Gastroesophageal sphincter (tissue), 3 donors: ENCODE results near the gene TRDN.
"Not testable (repeated sequence)": the region's sequence is repeated elsewhere in the genome, so short reads cannot be mapped to it uniquely, and the experiment has no call there.

Experiments
- EP300 ChIP-seq: sonication (generic); formaldehyde crosslinking; IDR thresholded peaks from one replicate; pipeline ENCODE4 v1.6.1; 2017; ENCODE audit warnings: antibody characterized with exemption, mild to moderate bottlenecking
- POLR2A ChIP-seq, 2 donors: fragments of 450-650 bp; IDR thresholded peaks; one replicate each; pipeline ENCODE4 v1.6.1; 2017; ENCODE audit warnings: antibody characterized with exemption in 2 of 2, mild to moderate bottlenecking in 2 of 2, moderate library complexity in 1 of 2
- TF ChIP-seq, protein P1 (sequence below), 4 experiments: fragments of 200-600 bp in 2 of 4; fragments of 450-650 bp in 2 of 4; sonication (generic) in 1 of 4; IDR thresholded peaks; one replicate each; pipeline ENCODE4 v1.5.1; 2017 to 2019; ENCODE audit warnings: antibody characterized with exemption in 4 of 4, mild to moderate bottlenecking in 2 of 4, moderate library complexity in 2 of 4

DNA sequence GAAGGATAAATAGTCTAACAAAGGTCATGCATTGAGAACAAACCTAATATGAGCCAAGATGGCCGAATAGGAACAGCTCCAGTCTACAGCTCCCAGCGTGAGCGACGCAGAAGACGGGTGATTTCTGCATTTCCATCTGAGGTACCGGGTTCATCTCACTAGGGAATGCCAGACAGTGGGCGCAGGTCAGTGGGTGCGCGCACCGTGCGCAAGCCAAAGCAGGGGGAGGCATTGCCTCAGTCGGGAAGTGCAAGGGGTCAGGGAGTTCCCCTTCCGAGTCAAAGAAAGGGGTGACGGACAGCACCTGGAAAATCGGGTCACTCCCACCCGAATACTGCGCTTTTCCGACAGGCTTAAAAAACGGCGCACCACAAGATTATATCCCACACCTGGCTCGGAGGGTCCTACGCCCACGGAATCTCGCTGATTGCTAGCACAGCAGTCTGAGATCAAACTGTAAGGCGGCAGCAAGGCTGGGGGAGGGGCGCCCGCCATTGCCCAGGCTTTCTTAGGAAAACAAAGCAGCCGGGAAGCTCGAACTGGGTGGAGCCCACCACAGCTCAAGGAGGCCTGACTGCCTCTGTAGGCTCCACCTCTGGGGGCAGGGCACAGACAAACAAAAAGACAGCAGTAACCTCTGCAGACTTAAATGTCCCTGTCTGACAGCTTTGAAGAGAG is 164.6 kb downstream of the TRDN start:
- TF ChIP-seq, protein P1, sequence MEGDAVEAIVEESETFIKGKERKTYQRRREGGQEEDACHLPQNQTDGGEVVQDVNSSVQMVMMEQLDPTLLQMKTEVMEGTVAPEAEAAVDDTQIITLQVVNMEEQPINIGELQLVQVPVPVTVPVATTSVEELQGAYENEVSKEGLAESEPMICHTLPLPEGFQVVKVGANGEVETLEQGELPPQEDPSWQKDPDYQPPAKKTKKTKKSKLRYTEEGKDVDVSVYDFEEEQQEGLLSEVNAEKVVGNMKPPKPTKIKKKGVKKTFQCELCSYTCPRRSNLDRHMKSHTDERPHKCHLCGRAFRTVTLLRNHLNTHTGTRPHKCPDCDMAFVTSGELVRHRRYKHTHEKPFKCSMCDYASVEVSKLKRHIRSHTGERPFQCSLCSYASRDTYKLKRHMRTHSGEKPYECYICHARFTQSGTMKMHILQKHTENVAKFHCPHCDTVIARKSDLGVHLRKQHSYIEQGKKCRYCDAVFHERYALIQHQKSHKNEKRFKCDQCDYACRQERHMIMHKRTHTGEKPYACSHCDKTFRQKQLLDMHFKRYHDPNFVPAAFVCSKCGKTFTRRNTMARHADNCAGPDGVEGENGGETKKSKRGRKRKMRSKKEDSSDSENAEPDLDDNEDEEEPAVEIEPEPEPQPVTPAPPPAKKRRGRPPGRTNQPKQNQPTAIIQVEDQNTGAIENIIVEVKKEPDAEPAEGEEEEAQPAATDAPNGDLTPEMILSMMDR (IDR thresholded peaks at IDR 0.05) = not testable (repeated sequence)
- TF ChIP-seq POLR2A (IDR thresholded peaks at IDR 0.05); EP300: not testable (repeated sequence)
